ENCODE measurements around the gene THYN1. TPM values are rescaled to one million over a fixed set of nuclear protein-coding genes. Genes with fewer than 3 reads are reported as not detected.

Gene THYN1
- total RNA-seq, 1 experiment from 2014 or later: 33.6 TPM

DNA sequence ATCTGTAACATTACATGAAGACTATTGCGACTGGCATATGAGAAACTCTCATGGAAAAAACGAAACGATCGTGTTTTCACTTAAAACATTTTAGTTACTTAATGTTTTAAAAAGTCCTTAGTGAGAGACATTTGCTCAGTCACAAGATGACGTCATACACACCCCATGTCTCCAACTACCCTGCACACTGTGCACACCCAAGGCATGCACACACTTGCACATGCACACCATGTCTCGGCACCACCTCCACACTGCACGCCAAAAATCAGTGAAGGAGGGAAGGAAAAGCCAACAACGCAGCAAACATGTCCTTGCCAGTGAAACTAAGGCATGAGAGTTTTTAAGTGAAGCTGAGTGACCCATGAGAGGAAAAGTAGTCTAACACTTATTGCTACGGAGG is 47.4 kb downstream of the THYN1 start:
- POLR2A ChIA-PET: no interaction called here
- no peaks in the 10 kb centered on the region for H3K27me3 ChIP-seq (ENCODE audit: control insufficient read depth, insufficient read depth, low read length)
- CTCF ChIA-PET: no interaction called here
- no peak overlapping the region for H3K4me3 ChIP-seq (ENCODE audit: low read depth in 2 of 2, low read length in 2 of 2)
- ATAC-seq (no peak), DNase-seq (ENCODE audit: low read depth, low spot score) (no peak)
- no TSS peak for BruUV-seq (replicated peaks)
- in situ Hi-C loops (cut with HindIII; ENCODE audit: low pct_unique_long_range_greater_than_20kb, low sequenced_read_pairs) (no loop called here), intact Hi-C loops (cut with micrococcal nuclease; ENCODE audit: unreplicated experiment) (no loop called here)
- H3K4me1 ChIP-seq (ENCODE audit: control insufficient read depth, insufficient read depth, low read length): no peaks in the 10 kb centered on the region
- peaks cover 54% of the 10 kb centered on the region for H3K36me3 ChIP-seq (ENCODE audit: control insufficient read depth, insufficient read depth, low read length)
- no peak for TF ChIP-seq TCF7L2 (IDR thresholded peaks at IDR 0.05; ENCODE audit: low read depth, low read length)
- TF ChIP-seq REST (IDR thresholded peaks at IDR 0.05; ENCODE audit: insufficient read depth in 1 of 2, low read depth in 2 of 2, low read length in 1 of 2): no peak
- TF ChIP-seq POLR2AphosphoS5 (IDR thresholded peaks at IDR 0.05; ENCODE audit: low read depth, low read length): no peak
- TF ChIP-seq CTCF (IDR thresholded peaks at IDR 0.05): no peak
- no peak for TF ChIP-seq SIN3A (IDR thresholded peaks at IDR 0.05; ENCODE audit: borderline replicate concordance, insufficient read depth, low read depth, low read length)
- H3K27ac ChIP-seq (ENCODE audit: low read length): no peak overlapping the region
- H3K9me3 ChIP-seq (ENCODE audit: control insufficient read depth, insufficient read depth, low read depth, low read length): no peaks in the 10 kb centered on the region

- TF ChIP-seq SIN3A (IDR thresholded peaks at IDR 0.05; ENCODE audit: borderline replicate concordance, insufficient read depth, low read depth, low read length) (no peak), REST (IDR thresholded peaks at IDR 0.05; ENCODE audit: insufficient read depth in 1 of 2, low read depth in 2 of 2, low read length in 1 of 2) (no peak), TCF7L2 (IDR thresholded peaks at IDR 0.05; ENCODE audit: low read depth, low read length) (no peak), CTCF (IDR thresholded peaks at IDR 0.05) (no peak), POLR2AphosphoS5 (IDR thresholded peaks at IDR 0.05; ENCODE audit: low read depth, low read length) (no peak)
- no TSS peak for BruUV-seq (replicated peaks)
- POLR2A ChIA-PET: no interaction called here
- in situ Hi-C loops (cut with HindIII; ENCODE audit: low pct_unique_long_range_greater_than_20kb, low sequenced_read_pairs) (no loop called here), intact Hi-C loops (cut with micrococcal nuclease; ENCODE audit: unreplicated experiment) (no loop called here)
- Histone ChIP-seq H3K36me3 (ENCODE audit: control insufficient read depth, insufficient read depth, low read length) (peaks cover 37% of the 10 kb centered on the region), H3K9me3 (ENCODE audit: control insufficient read depth, insufficient read depth, low read depth, low read length) (no peaks in the 10 kb centered on the region), H3K27ac (ENCODE audit: low read length) (no peak overlapping the region), H3K4me1 (ENCODE audit: control insufficient read depth, insufficient read depth, low read length) (no peaks in the 10 kb centered on the region), H3K4me3 (ENCODE audit: low read depth in 2 of 2, low read length in 2 of 2) (no peak overlapping the region), H3K27me3 (ENCODE audit: control insufficient read depth, insufficient read depth, low read length) (no peaks in the 10 kb centered on the region)
- CTCF ChIA-PET: no interaction called here
- no peak for DNase-seq (ENCODE audit: low read depth, low spot score)
- ATAC-seq: no peak
Measured at GRCh38 chr11:134202661-134203060, 50.5 kb downstream of the THYN1 start.

All from Panc1 (cell line).